ENCODE measurements around the gene VGF. TPM values are rescaled to one million over a fixed set of nuclear protein-coding genes. Genes with fewer than 3 reads are reported as not detected.

The VGF gene
- total RNA-seq, 1 experiment from 2014 or later, result 0.14 TPM

DNA sequence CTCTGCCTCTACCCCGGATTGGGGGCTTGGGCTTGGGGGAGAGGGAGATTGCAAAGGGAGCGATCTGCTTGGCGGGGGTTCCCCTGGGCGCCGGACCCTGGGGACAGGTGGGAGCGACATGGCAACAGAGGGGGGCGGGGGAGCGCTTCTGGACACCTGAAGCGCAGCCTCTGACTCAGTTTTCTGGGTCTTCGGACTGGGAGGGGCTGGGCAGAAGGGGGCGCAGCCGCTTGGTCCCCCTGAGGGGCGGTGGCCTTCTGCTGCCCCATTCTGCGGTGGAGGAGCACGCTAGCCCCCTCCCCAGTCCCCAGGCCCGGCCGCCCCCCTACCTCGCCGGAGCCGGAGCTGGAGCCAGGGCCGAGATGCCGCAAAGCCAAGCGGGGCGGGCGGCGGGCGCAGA, 14.3 kb upstream of the VGF start:
- Mint-ChIP-seq H3K36me3 (ENCODE audit: insufficient read depth, unreplicated experiment) (peaks cover 9% of the 10 kb centered on the region), H3K4me3 (ENCODE audit: low read depth, unreplicated experiment) (no peak overlapping the region), H3K4me1 (ENCODE audit: low read depth, unreplicated experiment) (no peaks in the 10 kb centered on the region), H3K9me3 (ENCODE audit: low read depth, unreplicated experiment) (no peaks in the 10 kb centered on the region), H3K27ac (ENCODE audit: unreplicated experiment) (no peak overlapping the region), H3K27me3 (ENCODE audit: unreplicated experiment) (peaks cover 74% of the 10 kb centered on the region)
- TF ChIP-seq, protein P1, sequence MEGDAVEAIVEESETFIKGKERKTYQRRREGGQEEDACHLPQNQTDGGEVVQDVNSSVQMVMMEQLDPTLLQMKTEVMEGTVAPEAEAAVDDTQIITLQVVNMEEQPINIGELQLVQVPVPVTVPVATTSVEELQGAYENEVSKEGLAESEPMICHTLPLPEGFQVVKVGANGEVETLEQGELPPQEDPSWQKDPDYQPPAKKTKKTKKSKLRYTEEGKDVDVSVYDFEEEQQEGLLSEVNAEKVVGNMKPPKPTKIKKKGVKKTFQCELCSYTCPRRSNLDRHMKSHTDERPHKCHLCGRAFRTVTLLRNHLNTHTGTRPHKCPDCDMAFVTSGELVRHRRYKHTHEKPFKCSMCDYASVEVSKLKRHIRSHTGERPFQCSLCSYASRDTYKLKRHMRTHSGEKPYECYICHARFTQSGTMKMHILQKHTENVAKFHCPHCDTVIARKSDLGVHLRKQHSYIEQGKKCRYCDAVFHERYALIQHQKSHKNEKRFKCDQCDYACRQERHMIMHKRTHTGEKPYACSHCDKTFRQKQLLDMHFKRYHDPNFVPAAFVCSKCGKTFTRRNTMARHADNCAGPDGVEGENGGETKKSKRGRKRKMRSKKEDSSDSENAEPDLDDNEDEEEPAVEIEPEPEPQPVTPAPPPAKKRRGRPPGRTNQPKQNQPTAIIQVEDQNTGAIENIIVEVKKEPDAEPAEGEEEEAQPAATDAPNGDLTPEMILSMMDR (IDR thresholded peaks at IDR 0.05; ENCODE audit: unreplicated experiment), result no peak
- CTCF ChIA-PET, result no interaction called here
- BruUV-seq (replicated peaks), result no TSS peak
- no peak for DNase-seq
- intact Hi-C loops (cut with micrococcal nuclease; ENCODE audit: unreplicated experiment), result no loop called here

DNA sequence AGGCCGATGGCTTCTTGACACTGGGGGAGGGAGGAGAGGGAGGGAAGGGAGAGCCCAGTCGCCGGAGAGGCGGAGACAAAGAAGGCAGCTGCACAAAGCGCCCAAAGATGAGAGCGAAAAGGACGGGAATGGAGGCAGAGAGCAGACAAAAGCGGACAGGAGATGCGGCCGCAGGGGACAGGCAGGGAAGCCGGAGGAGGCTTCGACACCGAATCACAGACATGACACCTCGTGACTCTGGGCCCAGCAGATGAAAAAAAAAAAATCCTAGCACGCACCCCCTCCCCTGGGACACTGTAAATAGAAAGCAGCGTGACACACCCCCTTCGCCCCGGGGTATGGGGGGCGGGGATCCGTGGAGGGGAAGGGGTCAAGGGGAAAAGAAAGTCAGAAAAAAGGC, 13.7 kb upstream of the VGF start:
- peaks cover 78% of the 10 kb centered on the region for H3K27me3 Mint-ChIP-seq (ENCODE audit: unreplicated experiment)
- CTCF ChIA-PET, result interaction anchor here (0.6 to 0.9 kb wide), 2 partner anchors 28 to 281 kb away, joined by 3 read pairs; no protein-coding TSS in a partner anchor
- peaks cover 9% of the 10 kb centered on the region for H3K36me3 Mint-ChIP-seq (ENCODE audit: insufficient read depth, unreplicated experiment)
- intact Hi-C loops (cut with micrococcal nuclease; ENCODE audit: unreplicated experiment), result no loop called here
- no TSS peak for BruUV-seq (replicated peaks)
- H3K4me3 Mint-ChIP-seq (ENCODE audit: low read depth, unreplicated experiment), result no peak overlapping the region
- no peaks in the 10 kb centered on the region for H3K9me3 Mint-ChIP-seq (ENCODE audit: low read depth, unreplicated experiment)
- no peak overlapping the region for H3K27ac Mint-ChIP-seq (ENCODE audit: unreplicated experiment)
- TF ChIP-seq, protein P1 (IDR thresholded peaks at IDR 0.05; ENCODE audit: unreplicated experiment), result no peak
- DNase-seq, result no peak
- H3K4me1 Mint-ChIP-seq (ENCODE audit: low read depth, unreplicated experiment), result no peaks in the 10 kb centered on the region

DNA sequence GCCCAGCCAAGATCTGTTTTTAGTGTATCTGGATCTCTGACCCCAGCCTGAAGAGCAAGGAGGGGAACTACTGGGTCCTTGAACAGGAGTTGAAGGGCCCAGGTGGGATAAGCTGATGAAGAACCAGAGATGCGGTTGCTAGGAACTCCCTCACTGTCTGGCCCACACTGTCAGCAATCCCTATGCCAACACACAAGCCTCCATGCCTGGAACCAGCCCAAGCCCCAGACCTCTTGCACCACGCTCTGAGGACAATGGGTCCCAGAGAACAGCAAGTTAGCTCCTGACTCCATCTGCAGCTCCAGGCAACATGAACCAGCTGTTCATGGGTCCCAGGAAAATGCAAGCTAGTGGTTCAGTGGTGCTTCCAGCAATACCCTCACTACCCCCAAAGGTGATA, 12.3 kb upstream of the VGF start:
- intact Hi-C loops (cut with micrococcal nuclease; ENCODE audit: unreplicated experiment), result no loop called here
- H3K4me3 Mint-ChIP-seq (ENCODE audit: low read depth, unreplicated experiment), result no peak overlapping the region
- no peaks in the 10 kb centered on the region for H3K4me1 Mint-ChIP-seq (ENCODE audit: low read depth, unreplicated experiment)
- H3K27me3 Mint-ChIP-seq (ENCODE audit: unreplicated experiment), result peaks cover 93% of the 10 kb centered on the region
- BruUV-seq (replicated peaks), result no TSS peak
- DNase-seq, result no peak
- H3K27ac Mint-ChIP-seq (ENCODE audit: unreplicated experiment), result no peak overlapping the region
- CTCF ChIA-PET, result interaction anchor here (0.6 kb wide), 1 partner anchor 303 kb away, joined by 5 read pairs; the partner anchor contains the start of gene SRRT
- peaks cover 15% of the 10 kb centered on the region for H3K36me3 Mint-ChIP-seq (ENCODE audit: insufficient read depth, unreplicated experiment)
- TF ChIP-seq, protein P1 (IDR thresholded peaks at IDR 0.05; ENCODE audit: unreplicated experiment), result no peak
- no peaks in the 10 kb centered on the region for H3K9me3 Mint-ChIP-seq (ENCODE audit: low read depth, unreplicated experiment)

DNA sequence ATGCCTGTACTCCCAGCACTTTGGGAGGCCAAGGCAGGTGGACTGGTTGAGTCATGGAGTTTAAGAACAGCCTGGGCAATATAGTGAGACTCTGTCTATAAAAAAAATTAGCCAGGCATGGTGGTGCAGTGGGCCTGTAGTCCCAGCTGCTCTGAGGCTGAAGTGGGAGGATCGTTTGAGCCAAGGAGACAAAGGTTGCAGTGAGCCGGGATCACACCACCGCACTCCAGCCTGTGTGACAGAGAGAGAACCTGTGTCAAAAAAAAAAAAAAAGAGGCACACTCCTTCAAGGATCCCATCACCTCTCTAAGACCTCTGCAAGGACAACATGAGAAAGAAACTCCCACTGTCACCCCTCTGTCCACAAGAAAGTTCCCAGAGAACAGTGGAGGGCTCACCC, 10.3 kb upstream of the VGF start:
- BruUV-seq (replicated peaks), result no TSS peak
- intact Hi-C loops (cut with micrococcal nuclease; ENCODE audit: unreplicated experiment), result no loop called here
- TF ChIP-seq, protein P1 (IDR thresholded peaks at IDR 0.05; ENCODE audit: unreplicated experiment), result no peak
- H3K9me3 Mint-ChIP-seq (ENCODE audit: low read depth, unreplicated experiment), result no peaks in the 10 kb centered on the region
- no peak overlapping the region for H3K27ac Mint-ChIP-seq (ENCODE audit: unreplicated experiment)
- CTCF ChIA-PET, result interaction anchor here (0.8 kb wide), 1 partner anchor 16 kb away, joined by 3 read pairs; no protein-coding TSS in a partner anchor
- peaks cover 8% of the 10 kb centered on the region for H3K36me3 Mint-ChIP-seq (ENCODE audit: insufficient read depth, unreplicated experiment)
- peaks cover 100% of the 10 kb centered on the region for H3K27me3 Mint-ChIP-seq (ENCODE audit: unreplicated experiment)
- H3K4me3 Mint-ChIP-seq (ENCODE audit: low read depth, unreplicated experiment), result no peak overlapping the region
- DNase-seq, result no peak
- H3K4me1 Mint-ChIP-seq (ENCODE audit: low read depth, unreplicated experiment), result peaks cover 7% of the 10 kb centered on the region

Data from Calu3 (cell line).